ENCODE results near the gene DIABLO. TPM values are rescaled to one million over a fixed set of nuclear protein-coding genes. Genes with fewer than 3 reads are reported as not detected.

Gene DIABLO
- total RNA-seq, 1 experiment from 2014 or later, result 72.0 TPM

DNA sequence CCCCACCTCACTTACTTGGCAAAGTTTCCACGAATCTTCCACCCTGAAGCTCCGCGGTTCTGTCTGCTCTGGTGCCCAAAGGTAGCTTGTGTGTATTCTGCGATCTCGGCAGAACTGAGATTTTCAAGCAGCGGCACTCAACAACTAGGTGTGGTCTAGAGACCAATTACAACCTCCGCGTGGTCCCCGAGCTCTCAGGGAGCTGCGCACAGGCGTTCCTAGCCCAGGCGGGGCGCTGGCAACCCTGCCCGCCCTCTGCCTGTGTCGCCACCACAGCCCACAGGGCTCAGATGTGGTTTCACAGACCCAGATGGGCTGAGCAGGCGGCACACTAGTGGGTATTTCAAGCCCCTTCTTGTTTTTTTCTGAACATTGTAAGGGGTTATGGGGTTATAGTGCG is 1.5 kb upstream of the DIABLO start:
- H3K4me1 ChIP-seq (ENCODE audit: insufficient read depth, low read length, poor library complexity, severe bottlenecking), result peaks cover 19% of the 10 kb centered on the region
- H3K36me3 ChIP-seq (ENCODE audit: insufficient read depth, low read length, poor library complexity, severe bottlenecking), result peaks cover 12% of the 10 kb centered on the region
- ChIA-PET CTCF (interaction anchor here (0.5 kb wide), 1 partner anchor 16 kb away, joined by 3 read pairs; no protein-coding TSS in a partner anchor), POLR2A (ENCODE audit: low non-redundant PET) (no interaction called here)
- DNase-seq (ENCODE audit: low spot score), result no peak
- H3K27me3 ChIP-seq (replicated peaks; ENCODE audit: insufficient read depth, low read depth, low read length, poor library complexity), result no peaks in the 10 kb centered on the region
- H3K27ac ChIP-seq (ENCODE audit: low read depth, low read length, poor library complexity, severe bottlenecking), result no peak overlapping the region
- no peak overlapping the region for H3K4me3 ChIP-seq (ENCODE audit: low read depth, low read length, poor library complexity, severe bottlenecking)
- no TSS peak for BruUV-seq (replicated peaks)
- no peak for TF ChIP-seq CTCF (conservative IDR thresholded peaks at IDR 0.05; ENCODE audit: low read depth, low read length)
- no peak for TF ChIP-seq EZH2 (IDR thresholded peaks at IDR 0.05; ENCODE audit: borderline replicate concordance, low read depth, low read length, poor library complexity, severe bottlenecking)
- H3K9me3 ChIP-seq (ENCODE audit: low read depth, low read length, poor library complexity, severe bottlenecking), result no peaks in the 10 kb centered on the region
- intact Hi-C loops (cut with micrococcal nuclease; ENCODE audit: unreplicated experiment), result no loop called here

DNA sequence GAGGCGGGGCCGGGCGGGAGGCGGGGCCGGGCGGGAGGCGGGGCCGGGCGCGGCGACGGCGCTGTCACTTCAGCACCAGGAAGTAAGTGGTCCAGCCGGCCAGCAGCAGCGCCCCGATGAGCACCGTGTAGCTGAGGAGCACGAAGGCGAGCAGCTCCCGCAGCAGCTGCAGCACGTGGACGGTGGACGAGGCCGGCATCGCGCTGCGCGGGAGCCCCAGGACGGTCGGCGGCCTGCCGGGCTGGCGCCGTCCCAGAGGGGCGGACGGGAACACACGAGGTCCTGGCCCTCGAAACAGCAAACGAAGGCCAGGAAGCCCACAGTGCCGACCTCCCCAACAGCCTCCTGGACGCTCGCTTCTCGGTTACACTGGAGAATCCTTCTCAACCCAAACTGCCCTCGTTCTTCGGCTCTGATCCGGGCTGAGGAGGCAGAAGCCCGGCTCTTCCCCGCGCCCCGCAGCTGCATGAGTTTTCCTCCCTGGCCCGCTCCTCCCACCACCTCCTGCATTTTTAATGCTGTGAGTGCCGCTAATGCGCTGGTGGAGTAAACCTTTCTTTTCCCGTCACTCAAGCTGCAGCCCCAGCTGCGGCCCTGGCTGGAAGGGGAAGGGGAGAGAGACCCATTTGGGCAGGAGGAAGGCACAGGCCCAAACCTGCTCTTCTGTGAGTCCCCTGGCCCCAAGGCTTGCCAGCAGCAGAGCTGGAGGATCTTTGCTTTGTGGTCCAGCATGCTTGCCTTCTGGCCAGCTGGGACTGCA is 694 bp upstream of the DIABLO start:
- TF ChIP-seq EZH2 (IDR thresholded peaks at IDR 0.05; ENCODE audit: borderline replicate concordance, low read depth, low read length, poor library complexity, severe bottlenecking) (no peak), CTCF (conservative IDR thresholded peaks at IDR 0.05; ENCODE audit: low read depth, low read length) (no peak)
- intact Hi-C loops (cut with micrococcal nuclease; ENCODE audit: unreplicated experiment), result loop anchor here (1.0 kb wide), 1 partner anchor 40 kb away; the partner anchor contains the start of gene VPS33A
- ChIA-PET CTCF (interaction anchor here (0.9 kb wide), 1 partner anchor 95 kb away, joined by 3 read pairs; no protein-coding TSS in a partner anchor), POLR2A (ENCODE audit: low non-redundant PET) (interaction anchor here (0.7 kb wide), 1 partner anchor 19 kb away, joined by 7 read pairs; no protein-coding TSS in a partner anchor)
- Histone ChIP-seq H3K36me3 (ENCODE audit: insufficient read depth, low read length, poor library complexity, severe bottlenecking) (peaks cover 16% of the 10 kb centered on the region), H3K27ac (ENCODE audit: low read depth, low read length, poor library complexity, severe bottlenecking) (no peak overlapping the region), H3K4me1 (ENCODE audit: insufficient read depth, low read length, poor library complexity, severe bottlenecking) (peaks cover 19% of the 10 kb centered on the region), H3K9me3 (ENCODE audit: low read depth, low read length, poor library complexity, severe bottlenecking) (no peaks in the 10 kb centered on the region), H3K4me3 (ENCODE audit: low read depth, low read length, poor library complexity, severe bottlenecking) (peak overlapping the region; percentile 93), H3K27me3 (replicated peaks; ENCODE audit: insufficient read depth, low read depth, low read length, poor library complexity) (no peaks in the 10 kb centered on the region)
- DNase-seq (ENCODE audit: low spot score), result peak; percentile 14
- BruUV-seq (replicated peaks), result no TSS peak

DNA sequence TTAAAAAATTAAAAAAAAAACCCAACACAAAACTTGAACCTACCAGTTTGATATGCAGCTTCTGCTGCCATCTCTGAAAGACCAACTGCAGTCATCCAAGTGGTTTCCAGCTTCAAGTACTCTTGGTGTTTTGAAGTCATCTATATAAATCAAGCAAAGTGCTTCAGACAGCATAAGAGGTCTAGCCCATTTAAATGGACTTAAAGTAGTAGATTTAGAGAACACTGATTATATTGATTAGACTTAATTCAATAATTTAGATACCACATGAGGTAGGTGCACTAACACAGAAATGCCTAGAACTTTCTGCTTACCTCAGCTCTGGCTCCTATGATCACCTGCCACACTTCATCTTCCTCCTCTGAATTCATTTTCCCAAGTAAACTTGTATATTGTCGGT is 9.4 kb downstream of the DIABLO start:
- H3K4me1 ChIP-seq (ENCODE audit: insufficient read depth, low read length, poor library complexity, severe bottlenecking), result no peaks in the 10 kb centered on the region
- intact Hi-C loops (cut with micrococcal nuclease; ENCODE audit: unreplicated experiment), result no loop called here
- H3K36me3 ChIP-seq (ENCODE audit: insufficient read depth, low read length, poor library complexity, severe bottlenecking), result peaks cover 70% of the 10 kb centered on the region
- no TSS peak for BruUV-seq (replicated peaks)
- no peaks in the 10 kb centered on the region for H3K9me3 ChIP-seq (ENCODE audit: low read depth, low read length, poor library complexity, severe bottlenecking)
- H3K27ac ChIP-seq (ENCODE audit: low read depth, low read length, poor library complexity, severe bottlenecking), result no peak overlapping the region
- POLR2A ChIA-PET (ENCODE audit: low non-redundant PET), result no interaction called here
- no peaks in the 10 kb centered on the region for H3K27me3 ChIP-seq (replicated peaks; ENCODE audit: insufficient read depth, low read depth, low read length, poor library complexity)
- CTCF ChIA-PET, result no interaction called here
- DNase-seq (ENCODE audit: low spot score), result no peak
- TF ChIP-seq EZH2 (IDR thresholded peaks at IDR 0.05; ENCODE audit: borderline replicate concordance, low read depth, low read length, poor library complexity, severe bottlenecking) (no peak), CTCF (conservative IDR thresholded peaks at IDR 0.05; ENCODE audit: low read depth, low read length) (no peak)
- no peak overlapping the region for H3K4me3 ChIP-seq (ENCODE audit: low read depth, low read length, poor library complexity, severe bottlenecking)
